A549 (cell line): ENCODE measurements around the gene IL19. TPM values are rescaled to one million over a fixed set of nuclear protein-coding genes. Genes with fewer than 3 reads are reported as not detected.
A peak's percentile ranks its signal among the peaks of the same experiment; 100 is the strongest.

Source experiments
- ATAC-seq, 2 experiments: fragments of 200-7000 bp in 1 of 2; fragments of >200 bp in 1 of 2; cut with Nextera tagmentation in 1 of 2; cut with Tn5 transposase in 1 of 2; 3 replicates each; pipeline versions ENCODE4 v1.8.0 to v1.9.1; 2018 to 2020; ENCODE audit warnings: mild to moderate bottlenecking in 1 of 2, moderate library complexity in 1 of 2
- CTCF ChIA-PET: fragments of 300-600 bp; sonication (Branson Sonifier 250); formaldehyde crosslinking; extraction: SDS; loops from one replicate; lab custom pipeline; 2021; ENCODE audit warnings: antibody characterized with exemption, inconsistent platforms; lab: Yijun Ruan, JAX
- POLR2A ChIA-PET: fragments of 350-600 bp; formaldehyde crosslinking; extraction: SDS; loops from one replicate; lab custom pipeline; 2021; ENCODE audit warnings: antibody characterized with exemption, inconsistent platforms; lab: Yijun Ruan, JAX
- DNase-seq, 2 experiments: peaks; one replicate each; pipeline versions ENCODE4 v3.0.0 to v3.0.0-alpha.2; 2011 to 2016; ENCODE audit warnings: low read depth in 1 of 2, low spot score in 1 of 2
- FAIRE-seq: peaks from 2 replicates; lab custom pipeline; 2011; peaks lifted over from hg19 to GRCh38; lab: Jason Lieb, UNC
- H3K27ac ChIP-seq, 2 experiments: fragments of >200 bp; sonication (Bioruptor Twin); formaldehyde crosslinking; 3 replicates each; pipeline ENCODE4 v1.5.1; 2016 to 2017
- H3K4me1 ChIP-seq: fragments of >200 bp; sonication (Bioruptor Twin); formaldehyde crosslinking; 3 replicates; pipeline ENCODE4 v1.6.1; 2016
- H3K4me2 ChIP-seq: fragments of >200 bp; sonication (Bioruptor Twin); formaldehyde crosslinking; 3 replicates; pipeline ENCODE4 v1.6.1; 2016
- H3K4me3 ChIP-seq: fragments of >200 bp; sonication (Bioruptor Twin); formaldehyde crosslinking; 3 replicates; pipeline ENCODE4 v1.5.1; 2016
- H3K9me3 ChIP-seq: fragments of >200 bp; sonication (Bioruptor Twin); formaldehyde crosslinking; 3 replicates; pipeline ENCODE4 v1.6.1; 2016
- CEBPB ChIP-seq, 2 experiments: fragments of >200 bp in 1 of 2; sonication (Bioruptor Twin) in 1 of 2; formaldehyde crosslinking in 1 of 2; IDR thresholded peaks; 2 replicates each; pipeline ENCODE4 v1.6.1; 2012 to 2016
- EHF ChIP-seq: fragments of 250-450 bp; sonication (Bioruptor Pico); IDR thresholded peaks from 2 replicates; pipeline ENCODE4 v1.5.0; 2020; ENCODE audit warnings: mild to moderate bottlenecking
- ELK1 ChIP-seq: fragments of 150-350 bp; IDR thresholded peaks from 2 replicates; pipeline ENCODE4 v1.6.1; 2014; ENCODE audit warnings: low read depth, mild to moderate bottlenecking, low read length
- EP300 ChIP-seq, 2 experiments: fragments of >200 bp; sonication (Bioruptor Twin); formaldehyde crosslinking; IDR thresholded peaks; 2 replicates in 1 of 2; 3 replicates in 1 of 2; pipeline ENCODE4 v1.6.1; 2016 to 2017
- FOSB ChIP-seq: fragments of 250-450 bp; sonication (Bioruptor Pico); IDR thresholded peaks from 2 replicates; pipeline ENCODE4 v1.5.0; 2020; ENCODE audit warnings: mild to moderate bottlenecking, moderate library complexity
- HDAC2 ChIP-seq: fragments of 200-600 bp; sonication (generic); IDR thresholded peaks from 2 replicates; pipeline ENCODE4 v1.6.1; 2016
- JUN ChIP-seq, 2 experiments: fragments of >200 bp; sonication (Bioruptor Twin); formaldehyde crosslinking; IDR thresholded peaks; 2 replicates in 1 of 2; 3 replicates in 1 of 2; pipeline ENCODE4 v1.6.1; 2016 to 2017
- KDM5A ChIP-seq: fragments of 200-600 bp; sonication (generic); IDR thresholded peaks from 2 replicates; pipeline ENCODE4 v1.6.1; 2016; ENCODE audit warnings: antibody characterized with exemption, mild to moderate bottlenecking
- MAFK ChIP-seq: fragments of 450-650 bp; IDR thresholded peaks from 2 replicates; pipeline ENCODE4 v1.6.1; 2014; ENCODE audit not compliant: partially characterized antibody
- NFE2L2 ChIP-seq: fragments of 150-350 bp; conservative IDR thresholded peaks from 2 replicates; pipeline ENCODE4 v1.6.1; 2014; ENCODE audit warnings: low read length
- PHF8 ChIP-seq: fragments of 200-600 bp; sonication (generic); IDR thresholded peaks from 2 replicates; pipeline ENCODE4 v1.6.1; 2016; ENCODE audit warnings: low read depth, mild to moderate bottlenecking, antibody characterized with exemption, moderate library complexity, borderline replicate concordance
- POLR2A ChIP-seq: IDR thresholded peaks from 2 replicates; pipeline ENCODE4 v1.6.1; 2012; ENCODE audit warnings: mild to moderate bottlenecking, low read length
- REST ChIP-seq: fragments of 200-600 bp; sonication (generic); IDR thresholded peaks from 2 replicates; pipeline ENCODE4 v1.6.1; 2016; ENCODE audit warnings: antibody characterized with exemption, mild to moderate bottlenecking, moderate library complexity
- ZC3H11A ChIP-seq: fragments of 450-650 bp; IDR thresholded peaks from 2 replicates; pipeline ENCODE4 v1.6.1; 2014; ENCODE audit warnings: antibody characterized with exemption, mild to moderate bottlenecking
- ZNF302 ChIP-seq: fragments of 250-450 bp; sonication (Bioruptor Pico); IDR thresholded peaks from 2 replicates; pipeline ENCODE4 v1.9.0; 2021; ENCODE audit warnings: inconsistent platforms, mild to moderate bottlenecking, moderate library complexity
- WGBS: methylation state at CpG from one replicate; pipeline ENCODE4 v1.1.6; 2017; ENCODE audit errors: missing lambda C conversion rate; 5-methylcytosine and 5-hydroxymethylcytosine counted together
- polyA plus RNA-seq, 4 experiments: library from polyadenylated mRNA; depleted of rRNA in 3 of 4; stranded (reverse); fragments of >200 nt; fragmentation: RNase III in 1 of 4; extraction: RNeasy Plus Mini Kit Qiagen cat#74134 plus additional on column Dnase treatment in 1 of 4; gene quantifications; 2 replicates in 3 of 4; 3 replicates in 1 of 4; pipeline ENCODE4 v1.2.3, GENCODE V29; 2011 to 2017
- TF ChIP-seq, protein P1 (sequence below): fragments of 250-450 bp; sonication (Bioruptor Pico); IDR thresholded peaks from 2 replicates; pipeline ENCODE4 v1.5.0; 2021; ENCODE audit warnings: mild to moderate bottlenecking, moderate library complexity, borderline replicate concordance
- TF ChIP-seq, protein P2 (sequence below): fragments of >200 bp; sonication (Bioruptor Twin); formaldehyde crosslinking; IDR thresholded peaks from 3 replicates; pipeline ENCODE4 v1.6.1; 2016

The IL19 gene
- polyA plus RNA-seq, 2 of the 4 experiments (the other 2 are of a cell fraction): not detected

GRCh38 chr1:206873603-206874188 is 103.1 kb downstream of the IL19 start (continued):
- TF ChIP-seq REST (no peak), EHF (CRISPR knock-in tag) (no peak), ZNF302 (CRISPR knock-in tag) (no peak), ELK1 (no peak)

DNA sequence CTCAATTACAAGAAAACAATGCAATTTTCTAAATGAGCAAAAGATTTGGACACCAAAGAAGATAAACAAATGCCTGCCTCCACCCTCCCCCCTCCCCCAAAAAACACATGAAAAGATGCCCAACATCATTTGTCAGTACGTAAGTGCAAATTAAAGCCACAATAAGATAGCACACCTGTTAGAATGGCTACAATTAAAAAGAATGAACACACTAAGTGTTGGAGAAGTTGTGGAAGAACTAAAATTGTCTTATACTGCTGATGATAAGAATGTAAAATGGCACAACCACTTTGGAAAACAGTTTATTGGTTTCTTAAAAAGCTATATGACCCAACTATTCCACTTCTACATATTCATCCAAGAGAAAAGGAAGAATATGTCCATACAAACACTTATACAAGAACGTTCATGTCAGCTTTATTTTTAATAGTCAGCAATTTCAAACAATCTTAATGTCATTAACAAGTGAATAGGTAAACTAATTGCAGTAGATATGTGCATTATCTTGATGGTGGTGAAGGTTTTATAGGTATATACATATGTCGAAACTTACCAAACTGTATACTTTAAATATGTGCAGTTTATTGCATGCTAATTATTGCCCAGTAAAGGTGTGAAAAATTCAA is 105.3 kb downstream of the IL19 start:
- CTCF ChIA-PET: no interaction called here
- TF ChIP-seq HDAC2 (no peak), ZC3H11A (no peak), REST (no peak), FOSB (CRISPR knock-in tag) (no peak), POLR2A (no peak), NFE2L2 (no peak), KDM5A (no peak), JUN (IDR thresholded peaks at IDR 0.05) (no peak), CEBPB (IDR thresholded peaks at IDR 0.05) (no peak), EP300 (IDR thresholded peaks at IDR 0.05) (no peak), PHF8 (0 out of 2 replicates have a peak, but pooled peaks have one; percentile 12), MAFK (peak; percentile 93)
- TF ChIP-seq, protein P1, sequence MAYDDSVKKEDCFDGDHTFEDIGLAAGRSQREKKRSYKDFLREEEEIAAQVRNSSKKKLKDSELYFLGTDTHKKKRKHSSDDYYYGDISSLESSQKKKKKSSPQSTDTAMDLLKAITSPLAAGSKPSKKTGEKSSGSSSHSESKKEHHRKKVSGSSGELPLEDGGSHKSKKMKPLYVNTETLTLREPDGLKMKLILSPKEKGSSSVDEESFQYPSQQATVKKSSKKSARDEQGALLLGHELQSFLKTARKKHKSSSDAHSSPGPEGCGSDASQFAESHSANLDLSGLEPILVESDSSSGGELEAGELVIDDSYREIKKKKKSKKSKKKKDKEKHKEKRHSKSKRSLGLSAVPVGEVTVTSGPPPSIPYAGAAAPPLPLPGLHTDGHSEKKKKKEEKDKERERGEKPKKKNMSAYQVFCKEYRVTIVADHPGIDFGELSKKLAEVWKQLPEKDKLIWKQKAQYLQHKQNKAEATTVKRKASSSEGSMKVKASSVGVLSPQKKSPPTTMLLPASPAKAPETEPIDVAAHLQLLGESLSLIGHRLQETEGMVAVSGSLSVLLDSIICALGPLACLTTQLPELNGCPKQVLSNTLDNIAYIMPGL (CRISPR knock-in tag): no peak
- TF ChIP-seq, protein P2, sequence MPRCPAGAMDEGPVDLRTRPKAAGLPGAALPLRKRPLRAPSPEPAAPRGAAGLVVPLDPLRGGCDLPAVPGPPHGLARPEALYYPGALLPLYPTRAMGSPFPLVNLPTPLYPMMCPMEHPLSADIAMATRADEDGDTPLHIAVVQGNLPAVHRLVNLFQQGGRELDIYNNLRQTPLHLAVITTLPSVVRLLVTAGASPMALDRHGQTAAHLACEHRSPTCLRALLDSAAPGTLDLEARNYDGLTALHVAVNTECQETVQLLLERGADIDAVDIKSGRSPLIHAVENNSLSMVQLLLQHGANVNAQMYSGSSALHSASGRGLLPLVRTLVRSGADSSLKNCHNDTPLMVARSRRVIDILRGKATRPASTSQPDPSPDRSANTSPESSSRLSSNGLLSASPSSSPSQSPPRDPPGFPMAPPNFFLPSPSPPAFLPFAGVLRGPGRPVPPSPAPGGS: no peak
- TF ChIP-seq, all 56 proteins: peak for 2
- no peak overlapping the region for H3K4me3 ChIP-seq
- no peak overlapping the region for H3K27ac ChIP-seq
- H3K4me2 ChIP-seq: no peak overlapping the region
- peaks cover 36% of the 10 kb centered on the region for H3K9me3 ChIP-seq
- POLR2A ChIA-PET: no interaction called here
- no peaks in the 10 kb centered on the region for H3K4me1 ChIP-seq
- DNase-seq (no peak), FAIRE-seq (no peak), ATAC-seq (no peak)
- WGBS: 25% methylated on average over 3 of the region's 3 CpGs
